ENCODE data around the gene KRT1. TPM values are rescaled to one million over a fixed set of nuclear protein-coding genes. Genes with fewer than 3 reads are reported as not detected.

The KRT1 gene
- total RNA-seq, 1 donor from 2014 or later, result 3.5 TPM

- H3K27me3 ChIP-seq, result peaks cover 11% of the 10 kb centered on the region
- no peak for ATAC-seq
Measured at GRCh38 chr12:52722680-52723079, 42.5 kb upstream of the KRT1 start.

DNA sequence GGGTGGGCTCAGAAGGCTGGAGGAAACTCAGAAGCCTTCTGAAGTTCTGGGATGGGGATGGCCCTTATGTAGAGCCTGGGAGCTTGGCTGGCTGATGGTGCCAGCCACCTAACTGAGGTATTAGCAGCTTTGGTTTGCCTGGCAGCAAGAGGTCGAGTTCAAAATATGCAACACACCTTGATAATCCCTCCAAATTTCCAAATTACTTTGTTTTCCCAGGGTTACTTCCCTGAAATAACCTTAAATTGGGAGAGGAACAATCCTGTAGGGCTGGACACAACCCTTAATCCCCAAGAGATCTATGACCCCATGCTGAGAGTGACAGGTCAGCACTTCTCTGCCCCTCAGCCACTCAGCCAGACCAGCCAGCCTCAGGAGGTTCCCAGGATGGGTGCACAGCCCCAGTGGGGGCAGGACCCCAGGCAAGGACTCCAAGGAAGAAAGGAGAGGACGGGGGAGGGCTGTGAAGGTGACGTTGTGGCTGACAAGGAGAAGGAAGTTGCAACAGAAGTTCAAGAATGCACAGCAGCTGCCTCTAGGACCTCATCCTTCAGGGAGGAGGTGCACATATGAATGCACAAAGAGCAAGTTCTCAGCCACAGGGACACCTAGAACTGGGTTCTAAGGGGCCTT lies 41.7 kb upstream of the KRT1 start:
- intact Hi-C loops (cut with DNase I), result no loop called here
- H3K9me3 ChIP-seq, result no peaks in the 10 kb centered on the region
- H3K36me3 ChIP-seq, result no peaks in the 10 kb centered on the region
- ATAC-seq, result no peak
- TF ChIP-seq CTCF (IDR thresholded peaks at IDR 0.05), result no peak
- DNase-seq, result no peak
- H3K4me3 ChIP-seq, result no peak overlapping the region
- no peaks in the 10 kb centered on the region for H3K4me1 ChIP-seq
- no peak overlapping the region for H3K27ac ChIP-seq
- peaks cover 11% of the 10 kb centered on the region for H3K27me3 ChIP-seq

More at GRCh38 chr12:52722680-52723079, 42.5 kb upstream of the KRT1 start:
- TF ChIP-seq CTCF (IDR thresholded peaks at IDR 0.05), result no peak
- no peak for DNase-seq
- Histone ChIP-seq H3K36me3 (no peaks in the 10 kb centered on the region), H3K4me1 (no peaks in the 10 kb centered on the region), H3K4me3 (no peak overlapping the region), H3K9me3 (no peaks in the 10 kb centered on the region), H3K27ac (no peak overlapping the region)
- intact Hi-C loops (cut with DNase I), result no loop called here

DNA sequence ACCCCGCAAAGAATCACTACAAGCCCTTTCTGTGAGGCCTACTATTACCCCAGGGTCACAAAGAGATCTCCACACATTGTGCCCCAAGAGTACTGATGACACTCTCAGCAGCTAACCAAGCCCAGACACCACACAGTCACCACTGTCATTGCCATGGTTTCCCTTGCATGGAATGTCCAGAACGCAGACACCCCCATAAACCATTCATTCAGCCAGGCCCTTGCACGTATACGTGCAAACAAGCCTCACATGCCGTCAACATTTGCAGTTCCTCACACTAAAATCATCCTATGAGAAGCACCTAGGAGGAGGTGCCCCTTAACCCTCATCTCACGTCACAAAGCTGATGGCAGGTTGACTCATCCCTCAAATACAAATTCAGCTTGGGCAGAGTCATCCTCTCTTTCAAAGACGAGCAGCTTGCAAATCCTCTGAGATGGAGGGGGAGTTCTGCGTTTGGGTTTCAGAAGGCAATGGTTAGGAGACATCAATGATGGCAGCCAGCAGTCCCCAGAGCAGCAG lies 40.2 kb upstream of the KRT1 start:
- Histone ChIP-seq H3K27ac (no peak overlapping the region), H3K4me3 (no peak overlapping the region), H3K4me1 (no peaks in the 10 kb centered on the region), H3K9me3 (no peaks in the 10 kb centered on the region), H3K36me3 (no peaks in the 10 kb centered on the region), H3K27me3 (peaks cover 20% of the 10 kb centered on the region)
- TF ChIP-seq CTCF (IDR thresholded peaks at IDR 0.05), result no peak
- intact Hi-C loops (cut with DNase I), result no loop called here
- DNase-seq (no peak), ATAC-seq (no peak)

DNA sequence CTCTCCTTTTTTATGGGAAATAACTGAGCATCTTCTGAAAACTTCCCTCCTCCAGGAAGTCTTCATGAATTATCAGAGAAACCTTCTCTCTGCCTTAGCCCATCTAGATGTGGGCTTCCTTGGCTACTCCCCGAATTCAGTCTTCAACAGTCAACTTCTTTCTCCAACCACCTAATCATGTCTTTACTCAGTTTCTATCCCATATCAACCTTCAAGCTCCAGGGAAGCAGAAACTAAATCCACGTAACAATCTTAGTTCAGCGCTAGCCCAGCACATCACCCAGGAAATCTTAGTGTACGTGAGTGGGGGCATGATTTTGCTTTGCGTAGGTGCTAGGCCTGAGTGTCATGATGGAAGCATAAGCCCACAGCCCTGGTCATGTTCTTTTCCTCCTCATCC lies 35.9 kb upstream of the KRT1 start:
- H3K4me3 ChIP-seq, result no peak overlapping the region
- no peak for ATAC-seq
- no peak overlapping the region for H3K27ac ChIP-seq
- peaks cover 48% of the 10 kb centered on the region for H3K27me3 ChIP-seq
- peaks cover 6% of the 10 kb centered on the region for H3K4me1 ChIP-seq
- H3K9me3 ChIP-seq, result no peaks in the 10 kb centered on the region
- no peak for TF ChIP-seq CTCF (IDR thresholded peaks at IDR 0.05)
- intact Hi-C loops (cut with DNase I), result loop anchor here (10.0 kb wide), 1 partner anchor 139 kb away; no protein-coding TSS in a partner anchor
- no peaks in the 10 kb centered on the region for H3K36me3 ChIP-seq
- no peak for DNase-seq

DNA sequence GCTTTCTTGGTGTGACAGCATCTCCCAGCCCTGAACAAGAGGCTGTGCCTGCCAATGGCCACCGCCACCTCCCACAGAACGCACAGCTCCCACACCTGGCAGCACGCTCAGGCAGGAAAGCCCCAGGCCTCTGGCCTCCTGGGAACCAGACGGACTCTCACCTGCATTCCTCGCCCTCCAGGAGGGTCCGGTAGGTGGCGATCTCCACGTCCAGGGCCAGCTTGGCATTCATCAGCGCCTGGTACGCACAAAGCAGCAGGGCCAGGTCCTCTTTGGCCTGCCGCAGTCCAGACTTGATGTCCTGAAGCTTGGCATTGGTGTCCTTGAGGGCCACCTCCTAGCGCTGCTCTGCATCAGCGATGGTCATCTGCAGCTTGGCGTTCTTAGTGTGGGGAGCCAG lies 35.2 kb upstream of the KRT1 start:
- H3K27me3 ChIP-seq, result peaks cover 48% of the 10 kb centered on the region
- H3K4me1 ChIP-seq, result peaks cover 6% of the 10 kb centered on the region
- peak; percentile 69 for ATAC-seq
- H3K27ac ChIP-seq, result no peak overlapping the region
- H3K9me3 ChIP-seq, result no peaks in the 10 kb centered on the region
- intact Hi-C loops (cut with DNase I), result loop anchor here (10.0 kb wide), 1 partner anchor 139 kb away; no protein-coding TSS in a partner anchor
- no peak overlapping the region for H3K4me3 ChIP-seq
- no peaks in the 10 kb centered on the region for H3K36me3 ChIP-seq
- peak; percentile 16 for TF ChIP-seq CTCF (IDR thresholded peaks at IDR 0.05)
- DNase-seq, result peak; percentile 70
